GM18861 (cell line): ENCODE results near the gene KRT71.

ENCODE experiments used
- ATAC-seq: cut with Tn5 transposase; IDR thresholded peaks from one replicate; pipeline ENCODE4 v1.9.1; 2021; ENCODE audit not compliant: unreplicated experiment

Gene KRT71

DNA sequence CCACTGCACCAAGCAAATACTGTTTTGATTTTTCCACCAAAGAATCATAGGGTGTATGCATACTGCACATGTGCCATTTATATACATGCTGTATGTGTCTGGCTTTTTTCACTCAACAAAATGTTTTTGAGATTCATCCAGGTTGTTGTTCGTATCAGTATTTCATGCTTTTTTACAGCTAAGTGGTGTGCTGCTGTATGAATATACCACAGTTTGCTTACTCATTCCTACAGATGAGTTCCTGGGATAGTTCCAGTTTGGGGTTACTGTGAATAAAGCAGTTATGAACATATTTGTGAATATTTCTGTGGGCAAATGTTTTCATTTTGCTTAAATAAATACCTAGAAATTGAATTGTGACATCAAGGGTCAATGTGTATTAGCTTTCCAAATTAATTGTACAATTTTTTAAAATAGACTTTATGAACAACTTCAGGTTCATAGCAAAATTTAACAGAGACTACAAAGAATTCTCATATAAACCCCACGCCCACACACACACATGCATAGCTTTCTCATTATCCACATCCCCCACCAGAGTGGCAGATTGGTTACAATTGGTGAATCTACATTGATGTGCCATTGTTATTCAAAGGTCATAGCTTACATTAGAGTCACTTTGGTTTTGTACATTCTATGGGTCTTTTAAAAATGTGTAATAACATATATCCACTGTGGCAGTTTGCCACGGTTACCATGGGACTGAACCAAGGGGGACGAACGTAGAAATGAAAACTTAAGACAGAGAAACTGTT, 53.0 kb downstream of the KRT71 start:
- ATAC-seq, result no peak

DNA sequence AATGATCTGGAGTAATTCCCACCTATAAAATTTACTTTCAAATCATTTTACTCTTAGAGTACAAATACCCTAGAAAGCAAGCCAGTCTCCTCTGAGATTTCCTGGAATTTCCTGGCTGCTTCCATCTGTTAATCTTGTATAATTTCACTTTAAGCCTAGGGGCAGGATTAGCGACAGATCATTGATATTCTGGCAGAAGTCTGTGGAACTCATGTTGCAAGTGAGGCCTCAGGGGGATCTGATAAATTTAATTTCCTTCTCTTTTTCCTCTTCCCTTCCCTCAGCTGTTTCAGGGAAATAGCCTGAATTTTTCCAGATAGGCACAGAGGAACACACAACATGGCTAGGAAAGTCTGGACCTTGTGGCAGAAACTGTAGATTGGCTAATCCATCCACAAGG, 54.0 kb downstream of the KRT71 start:
- ATAC-seq, result no peak

DNA sequence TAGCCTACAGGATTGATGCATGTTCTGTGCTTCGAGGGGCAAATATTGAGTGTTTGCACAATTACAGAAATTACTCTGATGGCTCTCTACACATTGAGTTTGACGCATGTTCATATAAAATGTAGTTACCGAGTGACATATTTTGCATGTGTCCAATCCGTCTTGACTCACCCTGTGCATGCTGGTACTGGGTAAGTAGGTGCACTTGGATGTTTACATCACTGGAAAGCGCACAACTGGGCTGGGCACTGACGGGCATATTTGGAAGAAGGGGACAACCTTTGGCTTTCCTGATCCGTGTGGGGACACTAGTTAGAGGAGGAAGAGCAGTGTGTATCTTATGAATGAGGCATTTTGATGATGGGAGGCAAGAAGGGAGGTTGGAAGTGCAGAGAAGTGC, 55.0 kb downstream of the KRT71 start:
- ATAC-seq, result no peak

- no peak for ATAC-seq
Observed at GRCh38 chr12:52496590-52497071, 56.3 kb downstream of the KRT71 start.

DNA sequence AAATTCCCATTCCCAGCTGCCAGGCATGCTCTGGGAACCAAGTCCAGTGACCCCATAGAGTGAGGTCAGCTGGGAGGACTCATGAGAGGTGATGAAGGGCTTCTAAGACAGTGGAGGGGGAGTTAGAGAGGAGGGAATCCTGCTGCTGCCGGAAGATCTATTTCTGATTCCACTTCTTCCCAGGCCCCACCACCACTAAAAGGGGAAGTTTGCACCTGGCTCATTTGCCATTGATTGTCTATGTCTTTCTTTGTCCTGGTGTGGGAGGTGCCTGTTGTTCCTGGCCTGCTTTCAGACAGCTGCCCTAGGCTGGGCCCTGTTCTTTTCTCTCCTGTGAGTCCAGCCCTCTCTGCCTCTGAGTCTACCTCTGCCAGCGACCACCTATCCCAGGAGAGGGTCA, 56.9 kb downstream of the KRT71 start:
- no peak for ATAC-seq

GRCh38 chr12:52495389-52495788, 57.6 kb downstream of the KRT71 start:
- no peak for ATAC-seq

GRCh38 chr12:52494518-52494917, 58.4 kb downstream of the KRT71 start:
- ATAC-seq, result no peak

GRCh38 chr12:52494100-52494499, 58.8 kb downstream of the KRT71 start:
- no peak for ATAC-seq
